ENCODE results near the gene ZNF747.

GRCh38 chr16:30551781-30552180, 17.1 kb upstream of the ZNF747 start:
- TF ChIP-seq TARDBP (IDR thresholded peaks at IDR 0.05) (no peak), BHLHE40 (IDR thresholded peaks at IDR 0.05; ENCODE audit: borderline replicate concordance) (no peak), FOXM1 (IDR thresholded peaks at IDR 0.05; ENCODE audit: borderline replicate concordance) (no peak), ELF4 (IDR thresholded peaks at IDR 0.05) (no peak), NFRKB (IDR thresholded peaks at IDR 0.05) (no peak), L3MBTL2 (conservative IDR thresholded peaks at IDR 0.05) (no peak), HDGF (IDR thresholded peaks at IDR 0.05; ENCODE audit: borderline replicate concordance) (no peak), SUZ12 (IDR thresholded peaks at IDR 0.05) (no peak), ARNT (IDR thresholded peaks at IDR 0.05) (no peak)
- TF ChIP-seq, protein P1, sequence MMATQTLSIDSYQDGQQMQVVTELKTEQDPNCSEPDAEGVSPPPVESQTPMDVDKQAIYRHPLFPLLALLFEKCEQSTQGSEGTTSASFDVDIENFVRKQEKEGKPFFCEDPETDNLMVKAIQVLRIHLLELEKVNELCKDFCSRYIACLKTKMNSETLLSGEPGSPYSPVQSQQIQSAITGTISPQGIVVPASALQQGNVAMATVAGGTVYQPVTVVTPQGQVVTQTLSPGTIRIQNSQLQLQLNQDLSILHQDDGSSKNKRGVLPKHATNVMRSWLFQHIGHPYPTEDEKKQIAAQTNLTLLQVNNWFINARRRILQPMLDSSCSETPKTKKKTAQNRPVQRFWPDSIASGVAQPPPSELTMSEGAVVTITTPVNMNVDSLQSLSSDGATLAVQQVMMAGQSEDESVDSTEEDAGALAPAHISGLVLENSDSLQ (IDR thresholded peaks at IDR 0.05) = no peak

Measured in HEK293T (cell line).